GM12878 (cell line): ENCODE results near the gene COL23A1. TPM values are rescaled to one million over a fixed set of nuclear protein-coding genes. Genes with fewer than 3 reads are reported as not detected.

Experiments used
- ATAC-seq: fragments of 200-7000 bp; cut with Tn5 transposase; 3 replicates; pipeline ENCODE4 v1.9.1; 2020; ENCODE audit warnings: mild to moderate bottlenecking, moderate library complexity
- BruUV-seq: library from RNA; stranded (reverse); fragments of 400-500 nt; replicated peaks from 2 replicates; lab custom pipeline; 2021; lab: Mats Ljungman, UMichigan
- CTCF ChIA-PET: fragments of 300-600 bp; sonication (Branson Sonifier 250); formaldehyde crosslinking; extraction: SDS; loops from one replicate; lab custom pipeline; 2021; ENCODE audit warnings: inconsistent platforms; lab: Yijun Ruan, JAX
- POLR2A ChIA-PET: fragments of 350-600 bp; formaldehyde crosslinking; extraction: SDS; loops from one replicate; lab custom pipeline; 2021; ENCODE audit warnings: inconsistent platforms; lab: Charles Lee
- RAD21 ChIA-PET: fragments of 300-600 bp; sonication (Branson Sonifier 250); formaldehyde crosslinking; loops from one replicate; lab custom pipeline; 2023; ENCODE audit warnings: antibody characterized with exemption; ENCODE audit not compliant: unreplicated experiment; lab: Charles Lee
- SMC1A ChIA-PET: fragments of 300-600 bp; sonication (Branson Sonifier 250); formaldehyde crosslinking; loops from one replicate; lab custom pipeline; 2023; ENCODE audit not compliant: unreplicated experiment, uncharacterized antibody; lab: Charles Lee
- DNase-seq: peaks from one replicate; pipeline ENCODE4 v3.0.0-alpha.2; 2011; ENCODE audit warnings: low read depth, low spot score
- FAIRE-seq: peaks from 3 replicates; lab custom pipeline; 2011; peaks lifted over from hg19 to GRCh38; lab: Jason Lieb, UNC
- H2AFZ ChIP-seq: 2 replicates; pipeline ENCODE4 v1.6.0; 2011; ENCODE audit warnings: low read depth, low read length, control low read depth; ENCODE audit not compliant: control insufficient read depth
- H3K27ac ChIP-seq: 2 replicates; pipeline ENCODE4 v1.5.1; 2011; ENCODE audit warnings: control low read depth; ENCODE audit not compliant: control insufficient read depth, insufficient read depth
- H3K27me3 ChIP-seq, 2 experiments: replicated peaks in 1 of 2; 2 replicates each; pipeline versions ENCODE4 v1.6.0 to v1.6.1; 2011; ENCODE audit warnings: low read length in 1 of 2; ENCODE audit not compliant: control insufficient read depth in 2 of 2, insufficient read depth in 2 of 2
- H3K36me3 ChIP-seq, 2 experiments: 2 replicates each; pipeline ENCODE4 v1.5.1; 2011; ENCODE audit warnings: low read length in 1 of 2; ENCODE audit not compliant: control insufficient read depth in 2 of 2, insufficient read depth in 2 of 2
- H3K4me1 ChIP-seq: 2 replicates; pipeline ENCODE4 v1.6.1; 2011; ENCODE audit warnings: mild to moderate bottlenecking, low read length, moderate library complexity, mixed read lengths; ENCODE audit not compliant: control insufficient read depth, insufficient read depth
- H3K4me2 ChIP-seq: 2 replicates; pipeline ENCODE4 v1.6.0; 2011; ENCODE audit warnings: control low read depth; ENCODE audit not compliant: control insufficient read depth, insufficient read depth
- H3K4me3 ChIP-seq: fragments of 200-600 bp; sonication (generic); 2 replicates; pipeline ENCODE4 v1.5.1; 2016
- H3K79me2 ChIP-seq: 2 replicates; pipeline ENCODE4 v1.6.0; 2011; ENCODE audit warnings: low read length; ENCODE audit not compliant: control insufficient read depth, insufficient read depth
- H3K9ac ChIP-seq: 2 replicates; pipeline ENCODE4 v1.8.0; 2011; ENCODE audit warnings: low read length, control low read depth, mixed read lengths; ENCODE audit not compliant: control insufficient read depth, insufficient read depth
- H3K9me3 ChIP-seq: replicated peaks from 3 replicates; pipeline ENCODE4 v1.5.1; 2011; ENCODE audit warnings: mild to moderate bottlenecking, low read length; ENCODE audit not compliant: control insufficient read depth, insufficient read depth
- H4K20me1 ChIP-seq: 2 replicates; pipeline ENCODE4 v1.6.0; 2011; ENCODE audit not compliant: control insufficient read depth, insufficient read depth
- BRCA1 ChIP-seq: IDR thresholded peaks from 2 replicates; pipeline ENCODE4 v1.6.1; 2011; ENCODE audit warnings: low read depth, low read length, improper control_type of control experiment
- DPF2 ChIP-seq: fragments of 450-650 bp; IDR thresholded peaks from 2 replicates; pipeline ENCODE4 v1.6.1; 2017; ENCODE audit warnings: mild to moderate bottlenecking
- EZH2 ChIP-seq: IDR thresholded peaks from 2 replicates; pipeline ENCODE4 v1.6.1; 2012; ENCODE audit warnings: low read depth, mild to moderate bottlenecking, control low read depth, inconsistent platforms, low read length, borderline replicate concordance; ENCODE audit not compliant: control insufficient read depth
- MLLT1 ChIP-seq: fragments of 450-650 bp; IDR thresholded peaks from 2 replicates; pipeline ENCODE4 v1.6.1; 2016; ENCODE audit warnings: mild to moderate bottlenecking
- NFYB ChIP-seq: IDR thresholded peaks from 2 replicates; pipeline ENCODE4 v1.6.1; 2011; ENCODE audit warnings: low read depth, mild to moderate bottlenecking, low read length, improper control_type of control experiment, moderate library complexity; ENCODE audit not compliant: insufficient read depth
- PAX5 ChIP-seq: IDR thresholded peaks from 2 replicates; pipeline ENCODE4 v1.6.1; 2011; ENCODE audit warnings: low read depth, low read length, borderline replicate concordance
- RAD51 ChIP-seq: fragments of 450-650 bp; IDR thresholded peaks from 2 replicates; pipeline ENCODE4 v1.6.1; 2016; ENCODE audit warnings: moderate library complexity, mild to moderate bottlenecking, inconsistent platforms
- SIN3A ChIP-seq: IDR thresholded peaks from 2 replicates; pipeline ENCODE4 v1.6.1; 2012; ENCODE audit warnings: low read depth, low read length, improper control_type of control experiment
- ZNF384 ChIP-seq: IDR thresholded peaks from 2 replicates; pipeline ENCODE4 v1.6.1; 2012; ENCODE audit warnings: low read depth, mild to moderate bottlenecking, low read length, improper control_type of control experiment, borderline replicate concordance
- WGBS: methylation state at CpG from one replicate; pipeline ENCODE4 v1.1.6; 2016; ENCODE audit warnings: low lambda C conversion rate; ENCODE audit not compliant: insufficient replicate concordance, insufficient coverage; ENCODE audit errors: missing lambda C conversion rate; 5-methylcytosine and 5-hydroxymethylcytosine counted together
- in situ Hi-C: fragments of 300-500 bp; cut with MboI; formaldehyde crosslinking; loops from 9 replicates; pipeline ENCODE4 v1.14.3; 2018; ENCODE audit warnings: mixed read lengths
- intact Hi-C: fragments of 100-400 bp; cut with micrococcal nuclease; formaldehyde crosslinking; loops from one replicate; pipeline ENCODE4 v1.14.2; 2022; ENCODE audit not compliant: unreplicated experiment
- polyA plus RNA-seq, 11 experiments: library from polyadenylated mRNA; depleted of rRNA in 4 of 11; unstranded in 6 of 11; stranded (reverse) in 5 of 11; fragments of >200 nt; fragmentation: Nextera tagmentation in 4 of 11; fragmentation: Illumina TruSeq in 1 of 11; extraction: Ambion mirVana in 4 of 11; extraction: Trizol in 1 of 11; gene quantifications; 1 replicate in 1 of 11; 2 replicates in 10 of 11; pipeline versions ENCODE4 v1.2.1 to v1.2.3, GENCODE V29; 2011 to 2016; ENCODE audit warnings: inconsistent platforms in 2 of 11, missing spikeins in 2 of 11, low read depth in 1 of 11
- total RNA-seq, 4 experiments: library from RNA; depleted of rRNA in 3 of 4; stranded (reverse); fragments of >200 nt in 3 of 4; fragmentation: Illumina TruSeq in 1 of 4; extraction: Trizol in 1 of 4; gene quantifications; 2 replicates each; pipeline versions ENCODE4 v1.2.1 to v1.2.3, GENCODE V29; 2013 to 2021
- TF ChIP-seq, protein P1 (sequence below): IDR thresholded peaks from 2 replicates; pipeline ENCODE4 v1.6.1; 2011; ENCODE audit warnings: borderline replicate concordance, low read depth, mild to moderate bottlenecking, moderate library complexity, low read length; ENCODE audit not compliant: insufficient read depth, poor library complexity, severe bottlenecking

Gene COL23A1
- total and polyA plus RNA-seq, 10 of the 15 experiments (the other 5 are each of a cell fraction or from before 2014, with no cell fraction given) = 0.03 to 0.83 (median 0.09) TPM; not detected in 5

- Histone ChIP-seq H3K4me2 (no peak overlapping the region), H3K27me3 (no peaks in the 10 kb centered on the region), H3K36me3 (no peaks in the 10 kb centered on the region), H3K4me3 (no peak overlapping the region), H3K27ac (no peak overlapping the region), H3K9me3 (no peaks in the 10 kb centered on the region), H3K9ac (no peak overlapping the region), H4K20me1 (no peaks in the 10 kb centered on the region), H3K4me1 (no peaks in the 10 kb centered on the region), H3K79me2 (no peaks in the 10 kb centered on the region), H2AFZ (no peak overlapping the region)
- CTCF ChIA-PET = interaction anchor here (2.3 kb wide), 1 partner anchor 35 kb away, joined by 7 read pairs; no protein-coding TSS in a partner anchor
- in situ Hi-C loops = no loop called here
- RAD21 ChIA-PET = no interaction called here
- WGBS = 52% methylated on average over 5 of the region's 5 CpGs
- FAIRE-seq = no peak
- POLR2A ChIA-PET = no interaction called here
- TF ChIP-seq EZH2 = no peak
- no peak for TF ChIP-seq ZNF384
- no peak for TF ChIP-seq NFYB
- no peak for TF ChIP-seq MLLT1
- intact Hi-C loops = no loop called here
- SMC1A ChIA-PET = interaction anchor here (1.3 to 1.6 kb wide), 2 partner anchors 11 to 12 kb away, joined by 3 read pairs; no protein-coding TSS in a partner anchor
- ATAC-seq = no peak
- no TSS peak for BruUV-seq
- DNase-seq = no peak
Measured at GRCh38 chr5:178496214-178496613, 94.0 kb downstream of the COL23A1 start.

DNA sequence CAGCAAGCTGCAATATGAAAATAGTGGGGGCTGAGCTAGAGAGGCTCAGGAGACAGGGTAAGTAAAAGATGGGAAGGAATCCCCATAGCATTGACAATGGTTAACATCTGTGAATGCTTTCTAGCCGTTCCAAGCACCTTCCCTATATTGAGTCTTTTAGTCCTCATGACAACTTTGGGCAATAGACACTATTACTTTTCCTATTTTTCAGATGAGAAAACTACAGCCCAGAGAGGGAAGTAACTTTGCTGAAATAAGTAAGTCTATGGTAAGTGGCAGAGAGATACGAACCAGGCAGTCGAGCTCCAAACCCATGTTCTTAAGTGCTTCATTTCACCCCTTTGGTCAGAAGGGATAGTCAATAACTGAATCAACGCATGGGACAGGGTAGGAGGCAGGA, 94.5 kb downstream of the COL23A1 start:
- no peak for FAIRE-seq
- no TSS peak for BruUV-seq
- 11% methylated on average over 4 of the region's 4 CpGs for WGBS
- H3K36me3 ChIP-seq = no peaks in the 10 kb centered on the region
- H3K9ac ChIP-seq = no peak overlapping the region
- ChIA-PET SMC1A (interaction anchor here (1.3 kb wide), 1 partner anchor 10 kb away, joined by 3 read pairs; no protein-coding TSS in a partner anchor), CTCF (interaction anchor here (2.3 kb wide), 1 partner anchor 35 kb away, joined by 7 read pairs; no protein-coding TSS in a partner anchor), POLR2A (no interaction called here)
- ATAC-seq = no peak
- H3K79me2 ChIP-seq = no peaks in the 10 kb centered on the region
- H3K27ac ChIP-seq = no peak overlapping the region
- H3K27me3 ChIP-seq = no peaks in the 10 kb centered on the region
- no peak for DNase-seq
- no peak overlapping the region for H3K4me3 ChIP-seq
- H4K20me1 ChIP-seq = no peaks in the 10 kb centered on the region
- in situ Hi-C loops (no loop called here), intact Hi-C loops (no loop called here)
- no peaks in the 10 kb centered on the region for H3K4me1 ChIP-seq
- no peak for TF ChIP-seq BRCA1
- TF ChIP-seq, protein P1, sequence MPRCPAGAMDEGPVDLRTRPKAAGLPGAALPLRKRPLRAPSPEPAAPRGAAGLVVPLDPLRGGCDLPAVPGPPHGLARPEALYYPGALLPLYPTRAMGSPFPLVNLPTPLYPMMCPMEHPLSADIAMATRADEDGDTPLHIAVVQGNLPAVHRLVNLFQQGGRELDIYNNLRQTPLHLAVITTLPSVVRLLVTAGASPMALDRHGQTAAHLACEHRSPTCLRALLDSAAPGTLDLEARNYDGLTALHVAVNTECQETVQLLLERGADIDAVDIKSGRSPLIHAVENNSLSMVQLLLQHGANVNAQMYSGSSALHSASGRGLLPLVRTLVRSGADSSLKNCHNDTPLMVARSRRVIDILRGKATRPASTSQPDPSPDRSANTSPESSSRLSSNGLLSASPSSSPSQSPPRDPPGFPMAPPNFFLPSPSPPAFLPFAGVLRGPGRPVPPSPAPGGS = no peak
- no peak for TF ChIP-seq SIN3A
- TF ChIP-seq RAD51 = no peak
- no peak for TF ChIP-seq PAX5
- no peak for TF ChIP-seq DPF2
- TF ChIP-seq, all 136 proteins: peak for 0
- Histone ChIP-seq H3K4me2 (no peak overlapping the region), H3K9me3 (no peaks in the 10 kb centered on the region), H2AFZ (no peak overlapping the region)
- RAD21 ChIA-PET = no interaction called here
